Uterus (tissue), 2 donors: ENCODE measurements around the gene TERT.

Experiments
- CTCF ChIP-seq, 4 experiments: fragments of 200-600 bp in 2 of 4; fragments of 450-650 bp in 2 of 4; sonication (generic) in 2 of 4; IDR thresholded peaks; one replicate each; pipeline ENCODE4 v1.5.1; 2016 to 2019; ENCODE audit warnings: antibody characterized with exemption in 4 of 4, mild to moderate bottlenecking in 2 of 4, moderate library complexity in 1 of 4
- POLR2A ChIP-seq, 2 donors: fragments of 450-650 bp; IDR thresholded peaks; one replicate each; pipeline ENCODE4 v1.6.1; 2016; ENCODE audit warnings: antibody characterized with exemption in 2 of 2, mild to moderate bottlenecking in 1 of 2, moderate library complexity in 1 of 2

- TF ChIP-seq CTCF (IDR thresholded peaks at IDR 0.05), result no peak
- TF ChIP-seq POLR2A (IDR thresholded peaks at IDR 0.05), result no peak
These were observed 37.1 kb upstream of the TERT start for GRCh38 chr5:1331861-1332405.
